ENCODE data around the gene TMEM63C.

TMEM63C gene

DNA sequence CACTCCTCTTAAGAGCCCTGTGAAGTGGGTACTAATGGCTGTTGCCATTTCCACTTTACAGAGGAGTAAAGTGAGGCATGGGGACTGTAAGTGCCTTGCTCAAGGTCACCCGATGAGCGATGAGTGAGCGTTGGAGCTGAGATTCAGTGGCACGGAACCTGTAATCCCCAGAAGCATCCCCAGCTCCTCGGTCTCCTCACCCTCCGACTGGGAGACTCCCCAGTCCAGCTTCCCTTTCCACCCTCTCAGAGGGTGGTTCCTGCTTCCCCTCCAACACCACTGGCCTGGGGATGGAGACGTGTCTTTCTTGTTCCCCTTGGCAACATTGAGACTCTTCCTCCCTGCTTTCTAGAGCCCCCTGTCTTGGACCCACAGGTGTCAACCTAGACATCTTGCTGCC is 32.6 kb downstream of the TMEM63C start:
- Histone ChIP-seq H3K36me3 (ENCODE audit: insufficient read depth, low read length) (no peaks in the 10 kb centered on the region), H3K4me3 (ENCODE audit: low read length) (no peak overlapping the region), H3K9ac (ENCODE audit: low read depth, low read length) (no peak overlapping the region), H3K27me3 (ENCODE audit: control insufficient read depth, insufficient read depth, low read length) (peaks cover 34% of the 10 kb centered on the region), H3K9me3 (replicated peaks; ENCODE audit: low read length) (no peaks in the 10 kb centered on the region), H3K4me1 (ENCODE audit: control insufficient read depth, insufficient read depth, low read length) (no peaks in the 10 kb centered on the region), H3K4me2 (ENCODE audit: low read length) (no peak overlapping the region)

DNA sequence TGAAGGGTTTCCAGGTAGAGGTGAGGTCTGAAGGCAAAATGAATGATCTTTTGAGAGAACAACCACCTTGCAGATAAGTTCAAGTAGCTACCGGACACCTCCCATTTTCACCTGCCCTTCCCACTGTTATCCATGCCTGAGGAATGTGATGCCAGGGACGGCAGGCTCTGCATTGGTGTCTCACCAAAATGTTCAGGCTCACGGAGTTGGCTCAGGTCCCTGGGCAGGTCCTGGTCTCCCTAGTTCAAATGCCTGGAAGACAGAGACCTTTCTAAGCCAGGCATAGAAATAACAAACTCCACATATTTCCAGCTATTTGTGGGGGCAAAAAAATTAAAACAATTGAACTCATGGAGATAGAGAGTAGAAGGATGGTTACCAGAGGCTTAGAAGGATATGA is 36.0 kb downstream of the TMEM63C start:
- Histone ChIP-seq H3K4me2 (ENCODE audit: low read length) (no peak overlapping the region), H3K4me3 (ENCODE audit: low read length) (no peak overlapping the region), H3K36me3 (ENCODE audit: insufficient read depth, low read length) (no peaks in the 10 kb centered on the region), H3K27me3 (ENCODE audit: control insufficient read depth, insufficient read depth, low read length) (peaks cover 44% of the 10 kb centered on the region), H3K9me3 (replicated peaks; ENCODE audit: low read length) (no peaks in the 10 kb centered on the region), H3K4me1 (ENCODE audit: control insufficient read depth, insufficient read depth, low read length) (no peaks in the 10 kb centered on the region), H3K9ac (ENCODE audit: low read depth, low read length) (no peak overlapping the region)

DNA sequence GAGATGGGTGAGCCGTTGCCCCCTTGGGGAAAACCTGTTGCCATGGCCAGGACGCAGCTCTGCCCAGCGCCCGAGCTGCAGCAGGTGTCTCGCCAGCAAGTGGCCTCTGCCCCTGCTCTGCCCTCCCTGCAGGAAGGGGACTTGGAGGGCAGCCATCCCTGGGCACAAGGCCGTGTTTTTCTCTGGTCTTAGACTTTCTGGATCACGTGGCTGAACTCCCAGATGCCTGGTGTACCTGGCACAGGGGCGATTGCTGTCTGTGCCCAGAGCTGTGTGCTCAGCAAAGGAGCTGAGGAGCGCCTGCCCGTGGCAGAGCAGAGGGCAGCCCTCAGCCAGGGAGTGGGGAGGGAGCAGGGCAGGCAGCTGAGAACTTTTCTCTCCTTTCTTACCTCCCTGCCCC is 38.0 kb downstream of the TMEM63C start:
- Histone ChIP-seq H3K36me3 (ENCODE audit: insufficient read depth, low read length) (no peaks in the 10 kb centered on the region), H3K27me3 (ENCODE audit: control insufficient read depth, insufficient read depth, low read length) (peaks cover 46% of the 10 kb centered on the region), H3K9me3 (replicated peaks; ENCODE audit: low read length) (no peaks in the 10 kb centered on the region), H3K9ac (ENCODE audit: low read depth, low read length) (no peak overlapping the region), H3K4me3 (ENCODE audit: low read length) (no peak overlapping the region), H3K4me2 (ENCODE audit: low read length) (no peak overlapping the region), H3K4me1 (ENCODE audit: control insufficient read depth, insufficient read depth, low read length) (no peaks in the 10 kb centered on the region)

DNA sequence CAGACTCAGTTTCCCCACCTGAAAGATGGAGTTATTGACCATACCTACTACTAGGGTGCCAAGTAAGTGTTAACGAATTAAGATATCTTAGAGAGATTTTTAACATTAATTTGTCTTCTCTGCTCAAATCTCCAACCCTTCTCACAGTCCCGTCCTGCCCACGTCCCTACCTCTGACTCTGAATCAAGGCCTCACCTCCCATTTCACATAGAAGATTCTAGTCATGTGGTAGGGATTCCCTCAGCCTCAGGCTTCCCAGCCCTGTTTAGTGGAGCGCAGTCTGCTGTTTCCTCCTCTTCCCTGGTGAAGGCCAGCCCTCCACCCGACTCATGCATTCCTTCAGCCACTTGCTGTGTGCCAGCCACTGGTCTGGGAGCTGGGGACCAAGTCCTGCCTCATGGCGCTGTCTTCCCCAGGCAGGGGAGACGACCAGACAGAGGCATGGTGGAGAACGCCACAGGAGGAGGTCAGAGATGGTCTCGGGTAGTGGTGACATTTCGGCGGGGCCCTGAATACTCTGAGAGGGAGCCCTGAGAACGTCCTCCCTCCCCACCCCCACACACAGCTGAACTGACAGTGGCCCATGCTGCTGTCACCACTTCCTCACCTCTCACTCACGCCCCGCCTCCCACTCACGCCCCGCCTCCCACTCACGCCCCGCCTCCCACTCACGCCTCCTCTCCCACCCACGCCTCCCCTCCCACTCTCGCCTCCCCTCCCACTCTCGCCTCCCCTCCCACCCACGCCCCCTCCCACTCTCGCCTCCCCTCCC is 38.8 kb downstream of the TMEM63C start:
- no peaks in the 10 kb centered on the region for H3K9me3 ChIP-seq (replicated peaks; ENCODE audit: low read length)
- H3K4me2 ChIP-seq (ENCODE audit: low read length): no peak overlapping the region
- no peak overlapping the region for H3K9ac ChIP-seq (ENCODE audit: low read depth, low read length)
- H3K36me3 ChIP-seq (ENCODE audit: insufficient read depth, low read length): no peaks in the 10 kb centered on the region
- H3K4me1 ChIP-seq (ENCODE audit: control insufficient read depth, insufficient read depth, low read length): no peaks in the 10 kb centered on the region
- H3K4me3 ChIP-seq (ENCODE audit: low read length): no peak overlapping the region
- H3K27me3 ChIP-seq (ENCODE audit: control insufficient read depth, insufficient read depth, low read length): peaks cover 41% of the 10 kb centered on the region

DNA sequence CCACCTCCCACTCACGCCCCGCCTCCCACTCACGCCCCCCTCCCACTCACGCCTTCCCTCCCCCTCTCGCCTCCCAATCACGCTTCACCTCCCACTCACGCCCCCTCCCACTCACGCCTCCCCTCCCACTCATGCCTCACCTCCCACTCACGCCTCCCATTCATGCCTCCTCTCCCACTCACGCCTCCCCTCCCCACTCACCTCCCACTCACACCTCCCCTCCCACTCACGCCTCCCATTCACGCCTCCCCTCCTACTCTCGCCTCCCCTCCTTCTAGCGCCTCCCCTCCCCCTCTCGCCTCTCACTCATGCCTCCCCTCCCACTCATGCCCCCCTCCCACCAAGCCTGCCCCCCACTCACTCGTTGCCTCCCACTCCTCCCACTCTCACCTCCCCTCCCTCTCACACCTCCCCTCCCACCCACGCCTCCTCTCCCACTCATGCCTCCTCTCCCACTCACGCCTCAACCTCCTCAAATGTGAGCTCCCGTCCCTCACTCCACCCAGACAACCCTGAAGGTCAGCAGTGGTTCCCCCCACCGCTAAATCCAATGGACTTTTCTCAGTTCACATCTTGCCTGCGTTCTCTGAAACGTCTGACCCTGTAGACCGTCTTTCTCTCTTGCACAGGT is 39.8 kb downstream of the TMEM63C start:
- H3K4me3 ChIP-seq (ENCODE audit: low read length): no peak overlapping the region
- H3K9ac ChIP-seq (ENCODE audit: low read depth, low read length): no peak overlapping the region
- no peaks in the 10 kb centered on the region for H3K4me1 ChIP-seq (ENCODE audit: control insufficient read depth, insufficient read depth, low read length)
- peaks cover 32% of the 10 kb centered on the region for H3K27me3 ChIP-seq (ENCODE audit: control insufficient read depth, insufficient read depth, low read length)
- no peaks in the 10 kb centered on the region for H3K36me3 ChIP-seq (ENCODE audit: insufficient read depth, low read length)
- H3K9me3 ChIP-seq (replicated peaks; ENCODE audit: low read length): no peaks in the 10 kb centered on the region
- H3K4me2 ChIP-seq (ENCODE audit: low read length): no peak overlapping the region

DNA sequence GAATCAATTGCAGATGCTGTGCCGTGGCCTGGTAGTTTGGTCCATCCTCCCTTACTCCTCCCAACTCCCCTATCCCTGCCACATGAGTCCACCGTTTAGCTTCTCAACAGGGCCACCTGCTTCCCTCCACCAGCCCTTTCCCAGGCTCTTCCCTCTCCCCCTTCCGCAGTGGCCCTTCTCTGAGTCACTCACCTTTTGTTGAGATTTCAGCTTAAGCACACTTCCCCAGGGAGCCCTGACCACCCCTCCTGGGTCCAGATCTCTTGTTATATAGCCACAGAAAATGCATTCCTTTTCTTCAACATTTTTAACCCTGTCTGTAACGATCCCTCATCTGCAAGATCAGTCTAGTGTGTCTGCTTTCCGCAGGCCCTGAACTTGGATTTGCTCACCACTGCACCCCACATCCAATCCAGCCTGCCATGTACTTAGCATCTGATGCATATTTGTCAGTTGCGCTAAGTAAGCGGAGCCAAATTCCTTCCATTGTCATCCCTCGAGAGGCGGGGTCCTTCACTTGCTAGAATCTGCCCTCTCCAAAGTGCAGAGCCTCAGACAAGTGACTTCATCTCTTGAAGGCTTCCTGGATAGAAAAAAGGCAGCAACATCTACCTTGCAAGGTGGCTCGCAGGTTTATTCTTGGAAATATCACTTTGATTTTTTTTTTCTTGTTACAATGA is 41.1 kb downstream of the TMEM63C start:
- no peak overlapping the region for H3K9ac ChIP-seq (ENCODE audit: low read depth, low read length)
- H3K9me3 ChIP-seq (replicated peaks; ENCODE audit: low read length): no peaks in the 10 kb centered on the region
- peaks cover 27% of the 10 kb centered on the region for H3K27me3 ChIP-seq (ENCODE audit: control insufficient read depth, insufficient read depth, low read length)
- H3K4me1 ChIP-seq (ENCODE audit: control insufficient read depth, insufficient read depth, low read length): no peaks in the 10 kb centered on the region
- no peak overlapping the region for H3K4me2 ChIP-seq (ENCODE audit: low read length)
- no peaks in the 10 kb centered on the region for H3K36me3 ChIP-seq (ENCODE audit: insufficient read depth, low read length)
- H3K4me3 ChIP-seq (ENCODE audit: low read length): no peak overlapping the region

DNA sequence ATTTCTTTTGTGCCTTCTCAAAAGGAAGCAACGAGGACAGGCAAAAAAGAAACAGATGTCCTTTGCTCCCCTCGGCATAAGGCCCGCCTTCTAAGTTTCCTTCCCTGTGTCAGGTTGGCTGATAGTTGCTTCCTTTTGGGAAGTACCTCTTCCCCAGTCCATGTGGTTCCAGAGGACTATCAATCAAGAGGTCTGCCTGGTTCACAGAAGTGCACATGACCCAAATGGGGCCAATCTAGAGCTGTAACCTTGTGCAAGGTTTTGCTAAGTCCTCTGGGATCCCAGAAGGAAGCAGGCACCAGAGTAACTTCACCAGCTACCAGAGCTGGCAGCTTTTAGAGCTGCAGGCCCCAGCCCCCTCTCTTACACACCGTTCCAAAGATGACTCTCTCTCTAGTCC is 42.6 kb downstream of the TMEM63C start:
- Histone ChIP-seq H3K4me1 (ENCODE audit: control insufficient read depth, insufficient read depth, low read length) (no peaks in the 10 kb centered on the region), H3K9me3 (replicated peaks; ENCODE audit: low read length) (no peaks in the 10 kb centered on the region), H3K36me3 (ENCODE audit: insufficient read depth, low read length) (no peaks in the 10 kb centered on the region), H3K9ac (ENCODE audit: low read depth, low read length) (no peak overlapping the region), H3K4me3 (ENCODE audit: low read length) (no peak overlapping the region), H3K27me3 (ENCODE audit: control insufficient read depth, insufficient read depth, low read length) (peaks cover 17% of the 10 kb centered on the region), H3K4me2 (ENCODE audit: low read length) (no peak overlapping the region)

DNA sequence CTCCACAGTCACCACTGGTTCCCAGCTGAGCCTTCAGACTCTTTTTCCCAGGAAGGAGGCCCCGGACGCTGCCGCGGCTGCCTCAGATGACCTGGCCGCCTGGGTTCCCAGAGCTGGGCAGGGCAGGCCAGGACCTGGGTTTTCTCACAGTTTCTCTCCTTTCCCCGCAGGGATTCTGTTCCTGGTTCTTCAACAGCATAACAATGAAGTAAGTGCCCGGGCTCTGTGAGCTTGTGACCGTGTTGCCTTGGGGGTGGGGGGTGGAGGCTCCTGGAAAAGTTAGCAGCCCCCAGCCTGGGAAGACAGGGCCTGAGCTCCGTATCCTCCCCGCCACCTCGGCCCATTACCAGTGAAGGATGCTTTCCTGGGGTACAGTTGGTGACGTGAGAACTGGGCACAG is 43.7 kb downstream of the TMEM63C start:
- H3K4me1 ChIP-seq (ENCODE audit: control insufficient read depth, insufficient read depth, low read length): no peaks in the 10 kb centered on the region
- H3K9ac ChIP-seq (ENCODE audit: low read depth, low read length): no peak overlapping the region
- H3K27me3 ChIP-seq (ENCODE audit: control insufficient read depth, insufficient read depth, low read length): peaks cover 12% of the 10 kb centered on the region
- H3K9me3 ChIP-seq (replicated peaks; ENCODE audit: low read length): no peaks in the 10 kb centered on the region
- no peak overlapping the region for H3K4me3 ChIP-seq (ENCODE audit: low read length)
- no peaks in the 10 kb centered on the region for H3K36me3 ChIP-seq (ENCODE audit: insufficient read depth, low read length)
- no peak overlapping the region for H3K4me2 ChIP-seq (ENCODE audit: low read length)

DNA sequence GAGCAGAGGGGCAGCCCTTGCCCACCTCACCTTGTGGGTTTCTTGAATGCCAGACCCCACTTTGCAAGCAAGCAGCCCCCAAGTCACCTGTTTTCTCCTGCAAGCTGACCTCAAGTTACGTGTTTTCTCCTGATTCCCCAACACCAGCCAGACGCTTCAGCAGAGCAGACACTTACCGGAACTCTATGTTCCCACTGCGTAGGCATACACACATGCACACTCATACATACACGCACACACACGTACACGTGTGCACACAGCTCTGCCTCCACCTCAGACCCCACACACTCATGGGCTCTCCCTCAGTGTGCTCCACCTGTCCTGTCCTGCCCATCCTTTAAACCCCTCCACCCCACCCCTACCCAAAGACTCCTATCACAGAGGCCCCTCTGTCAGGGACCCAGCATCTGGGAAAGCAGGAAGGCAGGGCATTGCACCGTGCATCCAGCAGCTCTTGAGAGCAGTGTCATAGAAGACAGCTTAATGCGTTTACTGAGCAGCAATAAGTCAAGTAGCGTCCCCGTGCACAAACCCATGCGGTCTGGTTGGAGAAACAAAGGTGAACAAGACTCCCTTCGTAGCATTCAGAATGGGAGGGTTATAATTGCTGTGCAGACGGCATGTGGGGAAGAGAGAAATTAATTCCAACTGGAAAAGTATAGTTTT is 44.4 kb downstream of the TMEM63C start:
- no peak overlapping the region for H3K4me2 ChIP-seq (ENCODE audit: low read length)
- H3K9ac ChIP-seq (ENCODE audit: low read depth, low read length): no peak overlapping the region
- H3K27me3 ChIP-seq (ENCODE audit: control insufficient read depth, insufficient read depth, low read length): peaks cover 11% of the 10 kb centered on the region
- H3K9me3 ChIP-seq (replicated peaks; ENCODE audit: low read length): no peaks in the 10 kb centered on the region
- no peak overlapping the region for H3K4me3 ChIP-seq (ENCODE audit: low read length)
- no peaks in the 10 kb centered on the region for H3K4me1 ChIP-seq (ENCODE audit: control insufficient read depth, insufficient read depth, low read length)
- H3K36me3 ChIP-seq (ENCODE audit: insufficient read depth, low read length): no peaks in the 10 kb centered on the region

DNA sequence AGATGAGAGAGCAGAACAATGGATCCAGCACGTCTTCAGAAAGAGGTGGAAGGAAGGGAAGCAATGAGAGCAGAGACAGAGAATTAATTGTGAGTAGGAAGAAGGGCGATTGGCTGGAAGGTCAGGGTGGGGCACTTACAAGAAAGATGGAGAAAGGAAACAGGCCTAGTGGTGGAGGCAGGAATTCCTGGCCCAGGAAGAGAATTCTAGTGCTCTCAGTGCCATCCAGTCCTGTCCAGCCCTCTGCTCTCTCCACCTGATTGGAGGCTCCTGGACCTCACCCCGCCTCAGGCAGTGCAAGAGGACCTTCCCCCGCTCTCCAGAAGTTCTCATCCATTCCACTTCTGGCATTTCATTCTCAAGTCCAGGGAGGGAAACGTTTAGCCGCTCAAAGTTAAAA is 46.5 kb downstream of the TMEM63C start:
- H3K36me3 ChIP-seq (ENCODE audit: insufficient read depth, low read length): no peaks in the 10 kb centered on the region
- H3K9me3 ChIP-seq (replicated peaks; ENCODE audit: low read length): no peaks in the 10 kb centered on the region
- no peak overlapping the region for H3K4me3 ChIP-seq (ENCODE audit: low read length)
- no peak overlapping the region for H3K9ac ChIP-seq (ENCODE audit: low read depth, low read length)
- H3K4me1 ChIP-seq (ENCODE audit: control insufficient read depth, insufficient read depth, low read length): no peaks in the 10 kb centered on the region
- H3K27me3 ChIP-seq (ENCODE audit: control insufficient read depth, insufficient read depth, low read length): peaks cover 4% of the 10 kb centered on the region
- no peak overlapping the region for H3K4me2 ChIP-seq (ENCODE audit: low read length)

DNA sequence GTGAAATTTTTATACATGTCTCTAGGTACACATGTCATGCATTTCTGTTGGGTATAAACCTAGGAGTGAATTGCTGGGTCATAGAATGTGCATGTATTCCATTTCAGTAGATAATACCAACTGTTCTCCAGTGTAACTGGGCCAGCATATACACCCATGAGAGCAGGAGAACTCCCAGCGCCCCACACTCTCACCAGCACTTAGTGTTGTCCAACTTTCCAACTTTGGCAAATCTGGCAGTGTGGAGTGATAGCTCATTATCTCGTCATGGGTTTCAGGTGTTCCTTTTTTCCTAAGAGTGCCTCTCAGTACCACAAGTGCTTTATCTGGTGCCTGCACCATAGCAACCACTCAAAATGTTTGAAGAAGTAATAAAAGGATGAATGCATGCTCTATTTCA is 49.3 kb downstream of the TMEM63C start:
- Histone ChIP-seq H3K9ac (ENCODE audit: low read depth, low read length) (no peak overlapping the region), H3K4me3 (ENCODE audit: low read length) (no peak overlapping the region), H3K4me1 (ENCODE audit: control insufficient read depth, insufficient read depth, low read length) (no peaks in the 10 kb centered on the region), H3K36me3 (ENCODE audit: insufficient read depth, low read length) (no peaks in the 10 kb centered on the region), H3K4me2 (ENCODE audit: low read length) (no peak overlapping the region), H3K9me3 (replicated peaks; ENCODE audit: low read length) (no peaks in the 10 kb centered on the region), H3K27me3 (ENCODE audit: control insufficient read depth, insufficient read depth, low read length) (peaks cover 4% of the 10 kb centered on the region)

Measured in skeletal muscle satellite cell (primary cell).